ENCODE measurements around the gene C2CD5.
"Not testable (repeated sequence)": the region's sequence is repeated elsewhere in the genome, so short reads cannot be mapped to it uniquely, and the experiment has no call there.

Gene C2CD5

GRCh38 chr12:22481547-22482104, 62.7 kb downstream of the C2CD5 start:
- intact Hi-C loops (cut with micrococcal nuclease), result no loop called here

GRCh38 chr12:22480814-22481213, 63.5 kb downstream of the C2CD5 start:
- intact Hi-C loops (cut with micrococcal nuclease), result not testable (repeated sequence)
- H3K36me3 Mint-ChIP-seq (ENCODE audit: low read depth), result peaks cover 63% of the 10 kb centered on the region

More at GRCh38 chr12:22481547-22482104, 62.7 kb downstream of the C2CD5 start:
- no peak overlapping the region for H3K27ac Mint-ChIP-seq
- H3K4me1 Mint-ChIP-seq (ENCODE audit: low read depth), result no peaks in the 10 kb centered on the region
- H3K36me3 Mint-ChIP-seq (ENCODE audit: low read depth), result peaks cover 63% of the 10 kb centered on the region
- no peaks in the 10 kb centered on the region for H3K27me3 Mint-ChIP-seq
- H3K4me3 Mint-ChIP-seq, result no peak overlapping the region
- H3K9me3 Mint-ChIP-seq, result no peaks in the 10 kb centered on the region

GRCh38 chr12:22480016-22480415, 64.3 kb downstream of the C2CD5 start:
- H3K9me3 Mint-ChIP-seq, result no peaks in the 10 kb centered on the region
- intact Hi-C loops (cut with micrococcal nuclease), result no loop called here
- no peak overlapping the region for H3K27ac Mint-ChIP-seq

More at GRCh38 chr12:22480814-22481213, 63.5 kb downstream of the C2CD5 start:
- H3K27me3 Mint-ChIP-seq; H3K4me1 Mint-ChIP-seq (ENCODE audit: low read depth); H3K27ac Mint-ChIP-seq; H3K4me3 Mint-ChIP-seq; H3K9me3 Mint-ChIP-seq: not testable (repeated sequence)

GRCh38 chr12:22477894-22478287, 66.5 kb downstream of the C2CD5 start:
- Mint-ChIP-seq H3K9me3 (no peaks in the 10 kb centered on the region), H3K4me1 (ENCODE audit: low read depth) (peaks cover 6% of the 10 kb centered on the region), H3K27me3 (no peaks in the 10 kb centered on the region), H3K27ac (no peak overlapping the region), H3K36me3 (ENCODE audit: low read depth) (peaks cover 54% of the 10 kb centered on the region), H3K4me3 (no peak overlapping the region)
- intact Hi-C loops (cut with micrococcal nuclease), result no loop called here

More at GRCh38 chr12:22480016-22480415, 64.3 kb downstream of the C2CD5 start:
- H3K27me3 Mint-ChIP-seq, result no peaks in the 10 kb centered on the region
- H3K36me3 Mint-ChIP-seq (ENCODE audit: low read depth), result peaks cover 60% of the 10 kb centered on the region
- H3K4me3 Mint-ChIP-seq, result no peak overlapping the region
- no peaks in the 10 kb centered on the region for H3K4me1 Mint-ChIP-seq (ENCODE audit: low read depth)

GRCh38 chr12:22477166-22477893, 67.0 kb downstream of the C2CD5 start:
- Mint-ChIP-seq H3K27me3 (no peaks in the 10 kb centered on the region), H3K27ac (no peak overlapping the region), H3K4me3 (no peak overlapping the region), H3K36me3 (ENCODE audit: low read depth) (peaks cover 51% of the 10 kb centered on the region), H3K9me3 (no peaks in the 10 kb centered on the region), H3K4me1 (ENCODE audit: low read depth) (peaks cover 6% of the 10 kb centered on the region)
- intact Hi-C loops (cut with micrococcal nuclease), result no loop called here

GRCh38 chr12:22476133-22476532, 68.2 kb downstream of the C2CD5 start:
- intact Hi-C loops (cut with micrococcal nuclease), result no loop called here
- no peaks in the 10 kb centered on the region for H3K27me3 Mint-ChIP-seq
- no peaks in the 10 kb centered on the region for H3K9me3 Mint-ChIP-seq
- H3K36me3 Mint-ChIP-seq (ENCODE audit: low read depth), result peaks cover 39% of the 10 kb centered on the region
- no peak overlapping the region for H3K4me3 Mint-ChIP-seq
- H3K4me1 Mint-ChIP-seq (ENCODE audit: low read depth), result peaks cover 6% of the 10 kb centered on the region
- no peak overlapping the region for H3K27ac Mint-ChIP-seq

- Mint-ChIP-seq H3K4me3 (no peak overlapping the region), H3K27me3 (no peaks in the 10 kb centered on the region), H3K9me3 (no peaks in the 10 kb centered on the region), H3K27ac (no peak overlapping the region), H3K36me3 (ENCODE audit: low read depth) (peaks cover 45% of the 10 kb centered on the region), H3K4me1 (ENCODE audit: low read depth) (peaks cover 6% of the 10 kb centered on the region)
- intact Hi-C loops (cut with micrococcal nuclease), result no loop called here
These were observed 69.2 kb downstream of the C2CD5 start for GRCh38 chr12:22474970-22475720.

- peaks cover 44% of the 10 kb centered on the region for H3K36me3 Mint-ChIP-seq (ENCODE audit: low read depth)
- intact Hi-C loops (cut with micrococcal nuclease), result no loop called here
- no peaks in the 10 kb centered on the region for H3K9me3 Mint-ChIP-seq
- peaks cover 6% of the 10 kb centered on the region for H3K4me1 Mint-ChIP-seq (ENCODE audit: low read depth)
- H3K4me3 Mint-ChIP-seq, result no peak overlapping the region
- H3K27ac Mint-ChIP-seq, result no peak overlapping the region
- no peaks in the 10 kb centered on the region for H3K27me3 Mint-ChIP-seq
These were observed 71.1 kb downstream of the C2CD5 start for GRCh38 chr12:22473212-22473611.

GRCh38 chr12:22467190-22467589, 77.2 kb downstream of the C2CD5 start:
- Mint-ChIP-seq H3K27me3 (no peaks in the 10 kb centered on the region), H3K4me1 (ENCODE audit: low read depth) (no peaks in the 10 kb centered on the region), H3K36me3 (ENCODE audit: low read depth) (peaks cover 44% of the 10 kb centered on the region), H3K27ac (no peak overlapping the region), H3K9me3 (no peaks in the 10 kb centered on the region), H3K4me3 (no peak overlapping the region)
- intact Hi-C loops (cut with micrococcal nuclease), result no loop called here

- H3K27ac Mint-ChIP-seq, result no peak overlapping the region
- H3K27me3 Mint-ChIP-seq, result no peaks in the 10 kb centered on the region
- H3K36me3 Mint-ChIP-seq (ENCODE audit: low read depth), result peaks cover 27% of the 10 kb centered on the region
- no peaks in the 10 kb centered on the region for H3K9me3 Mint-ChIP-seq
- intact Hi-C loops (cut with micrococcal nuclease), result loop anchor here (5.0 kb wide), 1 partner anchor 766 kb away; no protein-coding TSS in a partner anchor
- no peak overlapping the region for H3K4me3 Mint-ChIP-seq
- no peaks in the 10 kb centered on the region for H3K4me1 Mint-ChIP-seq (ENCODE audit: low read depth)
These were observed 81.0 kb downstream of the C2CD5 start for GRCh38 chr12:22463306-22463705.

GRCh38 chr12:22461786-22462185, 82.6 kb downstream of the C2CD5 start:
- H3K27me3 Mint-ChIP-seq, result no peaks in the 10 kb centered on the region
- no peaks in the 10 kb centered on the region for H3K4me1 Mint-ChIP-seq (ENCODE audit: low read depth)
- H3K9me3 Mint-ChIP-seq, result no peaks in the 10 kb centered on the region
- intact Hi-C loops (cut with micrococcal nuclease), result loop anchor here (5.0 kb wide), 1 partner anchor 764 kb away; no protein-coding TSS in a partner anchor
- H3K4me3 Mint-ChIP-seq, result no peak overlapping the region
- no peak overlapping the region for H3K27ac Mint-ChIP-seq
- peaks cover 30% of the 10 kb centered on the region for H3K36me3 Mint-ChIP-seq (ENCODE audit: low read depth)

GRCh38 chr12:22459838-22460490, 84.4 kb downstream of the C2CD5 start:
- H3K4me3 Mint-ChIP-seq, result no peak overlapping the region
- intact Hi-C loops (cut with micrococcal nuclease), result loop anchor here (5.0 kb wide), 1 partner anchor 763 kb away; no protein-coding TSS in a partner anchor
- no peak overlapping the region for H3K27ac Mint-ChIP-seq
- H3K36me3 Mint-ChIP-seq (ENCODE audit: low read depth), result peaks cover 17% of the 10 kb centered on the region
- no peaks in the 10 kb centered on the region for H3K4me1 Mint-ChIP-seq (ENCODE audit: low read depth)
- no peaks in the 10 kb centered on the region for H3K27me3 Mint-ChIP-seq
- H3K9me3 Mint-ChIP-seq, result no peaks in the 10 kb centered on the region

- H3K27me3 Mint-ChIP-seq, result no peaks in the 10 kb centered on the region
- no peaks in the 10 kb centered on the region for H3K4me1 Mint-ChIP-seq (ENCODE audit: low read depth)
- H3K27ac Mint-ChIP-seq, result no peak overlapping the region
- intact Hi-C loops (cut with micrococcal nuclease), result no loop called here
- peaks cover 23% of the 10 kb centered on the region for H3K36me3 Mint-ChIP-seq (ENCODE audit: low read depth)
- H3K4me3 Mint-ChIP-seq, result no peak overlapping the region
- no peaks in the 10 kb centered on the region for H3K9me3 Mint-ChIP-seq
These were observed 85.9 kb downstream of the C2CD5 start for GRCh38 chr12:22458298-22458937.
